K562 (cell line): ENCODE data around the gene CSF1R. TPM values are rescaled to one million over a fixed set of nuclear protein-coding genes. Genes with fewer than 3 reads are reported as not detected.

Experiments used
- ARID1B ChIP-seq: fragments of 450-650 bp; IDR thresholded peaks from 2 replicates; pipeline ENCODE4 v1.6.1; 2016; ENCODE audit warnings: antibody characterized with exemption, mild to moderate bottlenecking, inconsistent platforms
- GTF2F1 ChIP-seq: IDR thresholded peaks from 2 replicates; pipeline ENCODE4 v1.6.1; 2011; ENCODE audit warnings: low read depth, low read length, improper control_type of control experiment
- L3MBTL2 ChIP-seq: fragments of 450-650 bp; IDR thresholded peaks from 2 replicates; pipeline ENCODE4 v1.6.1; 2016; ENCODE audit warnings: mild to moderate bottlenecking, moderate library complexity
- MAX ChIP-seq: sonication (generic); formaldehyde crosslinking; IDR thresholded peaks from 2 replicates; pipeline ENCODE4 v1.9.0; 2022; ENCODE audit warnings: mild to moderate bottlenecking, missing genetic modification reagents
- NR0B1 ChIP-seq: fragments of 450-650 bp; IDR thresholded peaks from one replicate; pipeline ENCODE4 v1.6.1; 2018; ENCODE audit warnings: mild to moderate bottlenecking, moderate library complexity; ENCODE audit not compliant: partially characterized antibody
- ZEB2 ChIP-seq: fragments of 450-650 bp; IDR thresholded peaks from 2 replicates; pipeline ENCODE4 v1.6.1; 2016
- polyA plus RNA-seq, 8 experiments: library from polyadenylated mRNA; depleted of rRNA in 4 of 8; stranded (reverse) in 5 of 8; unstranded in 3 of 8; fragments of >200 nt; fragmentation: Nextera tagmentation in 2 of 8; fragmentation: Illumina TruSeq in 1 of 8; extraction: Ambion mirVana in 2 of 8; extraction: Trizol in 1 of 8; gene quantifications; 2 replicates each; pipeline versions ENCODE4 v1.2.1 to v1.2.3, GENCODE V29; 2011 to 2014; ENCODE audit warnings: inconsistent platforms in 1 of 8, missing spikeins in 1 of 8
- total RNA-seq, 7 experiments: library from RNA; depleted of rRNA in 6 of 7; stranded (reverse); fragments of >200 nt in 6 of 7; fragmentation: Illumina TruSeq in 2 of 7; extraction: Trizol in 2 of 7; gene quantifications; 2 replicates each; pipeline versions ENCODE4 v1.2.1 to v1.2.3, GENCODE V29; 2011 to 2021; ENCODE audit warnings: low replicate concordance in 1 of 7
- TF ChIP-seq, protein P1 (sequence below), 2 experiments: IDR thresholded peaks; 2 replicates each; pipeline ENCODE4 v1.6.1; 2011; ENCODE audit warnings: borderline replicate concordance in 1 of 2, control low read depth in 1 of 2, low read depth in 1 of 2, low read length in 1 of 2, mild to moderate bottlenecking in 1 of 2, mixed read lengths in 1 of 2, moderate library complexity in 1 of 2; ENCODE audit not compliant: insufficient read depth in 1 of 2, insufficient read length in 1 of 2, poor library complexity in 1 of 2, severe bottlenecking in 1 of 2; ENCODE audit errors: extremely low read depth in 1 of 2

The CSF1R gene
- total and polyA plus RNA-seq, 9 of the 15 experiments (the other 6 are each of a cell fraction or from before 2014, with no cell fraction given): 0.03 to 0.64 (median 0.20) TPM; not detected in 6

DNA sequence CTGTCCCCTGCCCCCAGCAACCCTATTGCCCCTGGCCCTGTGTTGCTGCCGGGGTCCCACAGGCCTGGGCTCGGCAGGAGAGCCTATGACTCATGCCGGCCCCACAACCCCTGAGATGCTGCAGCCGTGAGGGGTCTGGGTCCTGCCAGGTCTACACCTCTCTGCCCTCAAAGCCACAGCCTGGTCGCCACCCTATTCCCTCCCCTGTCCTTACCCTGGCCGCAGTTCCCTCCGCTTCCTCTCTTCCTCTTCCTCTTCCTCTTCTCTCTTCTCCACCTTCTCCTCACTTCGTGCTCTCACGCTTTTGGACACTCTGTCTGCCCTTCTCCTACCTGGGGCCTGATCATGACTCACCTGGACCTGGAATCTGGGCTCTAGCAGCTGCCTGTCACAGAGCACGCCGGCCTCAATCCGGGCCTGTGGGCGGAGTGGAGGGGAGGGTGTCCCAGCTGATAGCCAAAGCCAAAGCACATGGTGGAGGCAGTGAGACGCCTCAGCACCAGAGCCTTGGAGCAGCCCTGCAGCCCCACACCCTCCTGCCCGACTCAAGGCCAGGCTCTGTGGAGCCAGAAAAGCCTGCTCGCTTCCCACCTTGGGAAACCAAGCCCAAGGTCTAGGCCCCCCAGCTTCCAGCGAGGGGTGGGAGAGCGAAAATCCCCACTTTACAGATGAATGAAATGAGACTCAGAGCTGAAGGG lies 26.8 kb upstream of the CSF1R start (continued):
- TF ChIP-seq MAX (CRISPR knock-in tag): peak; percentile 56
- TF ChIP-seq, protein P1, sequence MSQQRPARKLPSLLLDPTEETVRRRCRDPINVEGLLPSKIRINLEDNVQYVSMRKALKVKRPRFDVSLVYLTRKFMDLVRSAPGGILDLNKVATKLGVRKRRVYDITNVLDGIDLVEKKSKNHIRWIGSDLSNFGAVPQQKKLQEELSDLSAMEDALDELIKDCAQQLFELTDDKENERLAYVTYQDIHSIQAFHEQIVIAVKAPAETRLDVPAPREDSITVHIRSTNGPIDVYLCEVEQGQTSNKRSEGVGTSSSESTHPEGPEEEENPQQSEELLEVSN (IDR thresholded peaks at IDR 0.05; ENCODE audit: borderline replicate concordance in 1 of 2, extremely low read depth in 1 of 2, insufficient read depth in 1 of 2, insufficient read length in 1 of 2, low read depth in 1 of 2, low read length in 1 of 2, poor library complexity in 1 of 2, severe bottlenecking in 1 of 2): peak in 1 of 2 experiments; percentile 40
- no peak for TF ChIP-seq GTF2F1
- peak; percentile 33; the same call in 1 of the 2 replicates for TF ChIP-seq L3MBTL2
- TF ChIP-seq ZEB2: 0 out of 2 replicates have a peak, but pooled peaks have one; percentile 30
- TF ChIP-seq ARID1B: no peak
- no peak for TF ChIP-seq NR0B1
- TF ChIP-seq, all 486 proteins: peak for 16
